Adipocyte (in vitro differentiated cells): ENCODE results near the gene TACC2.
"Not testable (repeated sequence)": the region's sequence is repeated elsewhere in the genome, so short reads cannot be mapped to it uniquely, and the experiment has no call there.

Source experiments
- DNase-seq: peaks from one replicate; pipeline ENCODE4 v3.0.0-alpha.2; 2015; ENCODE audit warnings: low read depth
- H3K27me3 ChIP-seq: replicated peaks from 2 replicates; pipeline ENCODE4 v1.7.0; 2013; ENCODE audit warnings: mild to moderate bottlenecking, low read length, moderate library complexity; ENCODE audit not compliant: control insufficient read depth, insufficient read depth
- H3K36me3 ChIP-seq: 2 replicates; pipeline ENCODE4 v1.7.0; 2013; ENCODE audit warnings: low read length, mild to moderate bottlenecking, moderate library complexity; ENCODE audit not compliant: control insufficient read depth, insufficient read depth, severe bottlenecking
- H3K4me1 ChIP-seq: 2 replicates; pipeline ENCODE4 v1.7.0; 2013; ENCODE audit warnings: mild to moderate bottlenecking, low read length, moderate library complexity; ENCODE audit not compliant: control insufficient read depth, insufficient read depth
- H3K4me3 ChIP-seq: 2 replicates; pipeline ENCODE4 v1.7.0; 2013; ENCODE audit warnings: mild to moderate bottlenecking, low read length, moderate library complexity
- H3K9ac ChIP-seq: 2 replicates; pipeline ENCODE4 v1.7.0; 2013; ENCODE audit warnings: mild to moderate bottlenecking, low read length, moderate library complexity
- H3K9me3 ChIP-seq: 2 replicates; pipeline ENCODE4 v1.7.0; 2013; ENCODE audit warnings: mild to moderate bottlenecking, low read length, moderate library complexity; ENCODE audit not compliant: control insufficient read depth

The TACC2 gene

GRCh38 chr10:122194251-122194650, 205.3 kb downstream of the TACC2 start:
- Histone ChIP-seq H3K27me3 (no peaks in the 10 kb centered on the region), H3K36me3 (peaks cover 9% of the 10 kb centered on the region), H3K4me1 (no peaks in the 10 kb centered on the region), H3K4me3 (no peak overlapping the region), H3K9me3 (no peaks in the 10 kb centered on the region), H3K9ac (no peak overlapping the region)
- no peak for DNase-seq

GRCh38 chr10:122196218-122196617, 207.3 kb downstream of the TACC2 start:
- H3K4me1 ChIP-seq = no peaks in the 10 kb centered on the region
- H3K4me3 ChIP-seq = no peak overlapping the region
- DNase-seq = no peak
- H3K9ac ChIP-seq = no peak overlapping the region
- peaks cover 16% of the 10 kb centered on the region for H3K36me3 ChIP-seq
- H3K9me3 ChIP-seq = no peaks in the 10 kb centered on the region
- no peaks in the 10 kb centered on the region for H3K27me3 ChIP-seq

- Histone ChIP-seq H3K9ac (no peak overlapping the region), H3K4me3 (no peak overlapping the region), H3K9me3 (no peaks in the 10 kb centered on the region), H3K36me3 (peaks cover 21% of the 10 kb centered on the region), H3K4me1 (no peaks in the 10 kb centered on the region), H3K27me3 (no peaks in the 10 kb centered on the region)
- DNase-seq = no peak
Measured at GRCh38 chr10:122197611-122198222, 208.8 kb downstream of the TACC2 start.

- H3K4me1 ChIP-seq = no peaks in the 10 kb centered on the region
- H3K9ac ChIP-seq = no peak overlapping the region
- H3K36me3 ChIP-seq = peaks cover 21% of the 10 kb centered on the region
- no peak for DNase-seq
- H3K4me3 ChIP-seq = no peak overlapping the region
- H3K27me3 ChIP-seq = no peaks in the 10 kb centered on the region
- H3K9me3 ChIP-seq = no peaks in the 10 kb centered on the region
Measured at GRCh38 chr10:122198631-122199030, 209.7 kb downstream of the TACC2 start.

- Histone ChIP-seq H3K4me3 (no peak overlapping the region), H3K9ac (no peak overlapping the region), H3K9me3 (no peaks in the 10 kb centered on the region), H3K27me3 (no peaks in the 10 kb centered on the region), H3K36me3 (peaks cover 21% of the 10 kb centered on the region), H3K4me1 (no peaks in the 10 kb centered on the region)
- no peak for DNase-seq
Measured at GRCh38 chr10:122199070-122199469, 210.1 kb downstream of the TACC2 start.

- peaks cover 21% of the 10 kb centered on the region for H3K36me3 ChIP-seq
- DNase-seq = no peak
- no peaks in the 10 kb centered on the region for H3K4me1 ChIP-seq
Measured at GRCh38 chr10:122199689-122200088, 210.7 kb downstream of the TACC2 start.

GRCh38 chr10:122201401-122201800, 212.4 kb downstream of the TACC2 start:
- no peak overlapping the region for H3K4me3 ChIP-seq
- peaks cover 16% of the 10 kb centered on the region for H3K36me3 ChIP-seq
- H3K9me3 ChIP-seq = no peaks in the 10 kb centered on the region
- H3K4me1 ChIP-seq = no peaks in the 10 kb centered on the region
- DNase-seq = no peak
- no peak overlapping the region for H3K9ac ChIP-seq
- H3K27me3 ChIP-seq = no peaks in the 10 kb centered on the region

More at GRCh38 chr10:122199689-122200088, 210.7 kb downstream of the TACC2 start:
- no peak overlapping the region for H3K4me3 ChIP-seq
- no peak overlapping the region for H3K9ac ChIP-seq
- H3K27me3 ChIP-seq = no peaks in the 10 kb centered on the region
- no peaks in the 10 kb centered on the region for H3K9me3 ChIP-seq

GRCh38 chr10:122203180-122203579, 214.2 kb downstream of the TACC2 start:
- H3K9ac ChIP-seq, H3K27me3 ChIP-seq, H3K4me1 ChIP-seq, DNase-seq, H3K9me3 ChIP-seq, H3K4me3 ChIP-seq: not testable (repeated sequence)
- peaks cover 11% of the 10 kb centered on the region for H3K36me3 ChIP-seq

GRCh38 chr10:122204691-122205489, 215.9 kb downstream of the TACC2 start:
- Histone ChIP-seq H3K36me3 (peaks cover 11% of the 10 kb centered on the region), H3K27me3 (no peaks in the 10 kb centered on the region), H3K9me3 (no peaks in the 10 kb centered on the region), H3K4me1 (no peaks in the 10 kb centered on the region), H3K9ac (no peak overlapping the region), H3K4me3 (no peak overlapping the region)
- no peak for DNase-seq

GRCh38 chr10:122206471-122207065, 217.6 kb downstream of the TACC2 start:
- Histone ChIP-seq H3K36me3 (peaks cover 13% of the 10 kb centered on the region), H3K9me3 (no peaks in the 10 kb centered on the region), H3K4me1 (no peaks in the 10 kb centered on the region), H3K27me3 (no peaks in the 10 kb centered on the region), H3K4me3 (no peak overlapping the region), H3K9ac (no peak overlapping the region)
- DNase-seq = no peak

GRCh38 chr10:122207163-122207562, 218.2 kb downstream of the TACC2 start:
- H3K4me3 ChIP-seq = no peak overlapping the region
- no peaks in the 10 kb centered on the region for H3K9me3 ChIP-seq
- no peak for DNase-seq
- no peaks in the 10 kb centered on the region for H3K4me1 ChIP-seq
- no peak overlapping the region for H3K9ac ChIP-seq
- H3K36me3 ChIP-seq = peaks cover 17% of the 10 kb centered on the region
- H3K27me3 ChIP-seq = no peaks in the 10 kb centered on the region
